PC-3 (cell line): ENCODE data around the gene MPIG6B.

Experiments used
- EZH2 ChIP-seq: fragments of 300-600 bp; sonication (generic); IDR thresholded peaks from one replicate; pipeline ENCODE4 v1.6.1; 2017; ENCODE audit warnings: antibody characterized with exemption, mild to moderate bottlenecking, low read length; ENCODE audit not compliant: unreplicated experiment
- TF ChIP-seq, protein P1 (sequence below): fragments of 300-600 bp; sonication (generic); conservative IDR thresholded peaks from 2 replicates; pipeline ENCODE4 v1.5.1; 2017; ENCODE audit warnings: antibody characterized with exemption, low read depth, mild to moderate bottlenecking, low read length

DNA sequence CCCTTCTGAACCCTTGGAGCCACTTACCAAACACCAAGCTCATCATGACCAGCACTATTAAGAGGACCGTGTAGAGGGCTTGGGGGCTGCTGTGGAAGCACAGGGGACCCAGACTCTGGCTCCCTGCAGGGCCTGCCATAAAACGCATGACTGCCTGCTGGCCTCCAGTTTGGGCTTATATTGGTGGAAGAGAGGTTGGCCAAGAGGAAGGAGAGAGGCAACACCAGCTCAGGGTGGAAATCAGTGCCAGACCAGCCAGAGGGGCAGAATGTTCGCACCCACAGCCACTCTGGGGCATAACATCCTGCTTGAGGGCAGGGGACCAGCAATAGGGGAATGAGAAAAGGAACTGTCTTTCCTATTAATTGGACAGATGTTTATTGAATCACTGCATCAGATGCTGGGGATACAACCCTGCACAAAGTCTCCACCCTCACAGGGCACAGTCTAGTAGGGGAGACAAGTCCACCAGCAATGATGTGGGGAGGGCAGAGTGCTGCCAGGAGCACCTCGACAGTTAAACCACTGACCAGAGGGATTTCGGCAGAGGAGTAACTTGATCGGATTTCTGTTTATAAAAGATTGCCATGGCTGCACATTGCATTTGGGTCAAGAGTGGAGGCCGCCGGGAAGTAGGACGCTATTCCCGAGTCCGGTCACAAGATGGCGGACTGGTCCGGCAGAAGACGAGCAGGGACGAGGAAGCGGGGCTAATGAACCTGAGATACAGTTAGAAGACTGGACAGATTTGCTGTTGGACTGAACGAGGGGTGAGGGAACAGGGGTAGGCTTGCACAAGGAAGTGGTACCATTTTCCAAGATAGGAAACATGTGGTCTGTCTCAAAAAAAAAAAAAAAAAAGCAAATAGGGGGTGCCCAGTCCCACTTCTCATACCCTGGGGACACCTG, 42.7 kb upstream of the MPIG6B start, which contains the start of gene LY6G5C:
- TF ChIP-seq, protein P1, sequence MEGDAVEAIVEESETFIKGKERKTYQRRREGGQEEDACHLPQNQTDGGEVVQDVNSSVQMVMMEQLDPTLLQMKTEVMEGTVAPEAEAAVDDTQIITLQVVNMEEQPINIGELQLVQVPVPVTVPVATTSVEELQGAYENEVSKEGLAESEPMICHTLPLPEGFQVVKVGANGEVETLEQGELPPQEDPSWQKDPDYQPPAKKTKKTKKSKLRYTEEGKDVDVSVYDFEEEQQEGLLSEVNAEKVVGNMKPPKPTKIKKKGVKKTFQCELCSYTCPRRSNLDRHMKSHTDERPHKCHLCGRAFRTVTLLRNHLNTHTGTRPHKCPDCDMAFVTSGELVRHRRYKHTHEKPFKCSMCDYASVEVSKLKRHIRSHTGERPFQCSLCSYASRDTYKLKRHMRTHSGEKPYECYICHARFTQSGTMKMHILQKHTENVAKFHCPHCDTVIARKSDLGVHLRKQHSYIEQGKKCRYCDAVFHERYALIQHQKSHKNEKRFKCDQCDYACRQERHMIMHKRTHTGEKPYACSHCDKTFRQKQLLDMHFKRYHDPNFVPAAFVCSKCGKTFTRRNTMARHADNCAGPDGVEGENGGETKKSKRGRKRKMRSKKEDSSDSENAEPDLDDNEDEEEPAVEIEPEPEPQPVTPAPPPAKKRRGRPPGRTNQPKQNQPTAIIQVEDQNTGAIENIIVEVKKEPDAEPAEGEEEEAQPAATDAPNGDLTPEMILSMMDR, result peak; percentile 61
- TF ChIP-seq EZH2, result no peak
